HG02759 (cell line): Measurements from ENCODE around the gene SCARF1.

Source experiments
- ATAC-seq: cut with Tn5 transposase; IDR thresholded peaks from one replicate; pipeline ENCODE4 v1.9.1; 2021; ENCODE audit warnings: mild to moderate bottlenecking, moderate library complexity; ENCODE audit not compliant: unreplicated experiment

Gene SCARF1

GRCh38 chr17:1629504-1630310, 15.8 kb downstream of the SCARF1 start:
- no peak for ATAC-seq

GRCh38 chr17:1628856-1629503, 16.6 kb downstream of the SCARF1 start:
- peak; percentile 59 for ATAC-seq

GRCh38 chr17:1627982-1628855, 17.3 kb downstream of the SCARF1 start, which contains the start of gene SLC43A2:
TSS of gene SLC43A2 (minus strand) at chr17:1628834. CDS start at chr17:1627874, 960 bp downstream.
- ATAC-seq, result peak; percentile 64

- ATAC-seq, result no peak
Measured at GRCh38 chr17:1627182-1627981, 18.1 kb downstream of the SCARF1 start.

GRCh38 chr17:1626333-1626732, 19.2 kb downstream of the SCARF1 start:
- no peak for ATAC-seq

GRCh38 chr17:1625581-1625980, 20.0 kb downstream of the SCARF1 start:
- ATAC-seq, result no peak

- no peak for ATAC-seq
Measured at GRCh38 chr17:1625053-1625452, 20.5 kb downstream of the SCARF1 start.

- ATAC-seq, result no peak
Measured at GRCh38 chr17:1624650-1625049, 20.9 kb downstream of the SCARF1 start.

- no peak for ATAC-seq
Measured at GRCh38 chr17:1623057-1623630, 22.4 kb downstream of the SCARF1 start.

GRCh38 chr17:1621273-1621954, 24.1 kb downstream of the SCARF1 start:
- no peak for ATAC-seq

- no peak for ATAC-seq
Measured at GRCh38 chr17:1620486-1620885, 25.0 kb downstream of the SCARF1 start.

- ATAC-seq, result no peak
Measured at GRCh38 chr17:1617620-1618174, 27.8 kb downstream of the SCARF1 start.

- no peak for ATAC-seq
Measured at GRCh38 chr17:1616101-1616500, 29.4 kb downstream of the SCARF1 start.

- no peak for ATAC-seq
Measured at GRCh38 chr17:1612400-1612799, 33.1 kb downstream of the SCARF1 start.

- no peak for ATAC-seq
Measured at GRCh38 chr17:1611715-1612114, 33.8 kb downstream of the SCARF1 start.

- ATAC-seq, result no peak
Measured at GRCh38 chr17:1608676-1609075, 36.9 kb downstream of the SCARF1 start.

GRCh38 chr17:1607971-1608320, 37.6 kb downstream of the SCARF1 start:
- peak; percentile 11 for ATAC-seq

- ATAC-seq, result peak; percentile 38
Measured at GRCh38 chr17:1606352-1606985, 39.1 kb downstream of the SCARF1 start.
